Karpas-422 (cell line): ENCODE data around the gene EVI5L. TPM values are rescaled to one million over a fixed set of nuclear protein-coding genes. Genes with fewer than 3 reads are reported as not detected.
A peak's percentile ranks its signal among the peaks of the same experiment; 100 is the strongest.

ENCODE experiments used
- DNase-seq: peaks from one replicate; pipeline ENCODE4 v3.0.0-alpha.2; 2015
- H2AFZ ChIP-seq: fragments of 200-600 bp; sonication (generic); 2 replicates; pipeline ENCODE4 v1.6.1; 2014; ENCODE audit warnings: antibody characterized with exemption, low read length, mixed read lengths
- H3K27ac ChIP-seq: fragments of 200-600 bp; sonication (generic); 2 replicates; pipeline ENCODE4 v1.5.1; 2014; ENCODE audit warnings: mild to moderate bottlenecking, low read length, moderate library complexity
- H3K27me3 ChIP-seq: fragments of 200-600 bp; sonication (generic); 2 replicates; pipeline ENCODE4 v1.6.1; 2014; ENCODE audit warnings: low read length, mixed read lengths
- H3K36me3 ChIP-seq: fragments of 200-600 bp; sonication (generic); 2 replicates; pipeline ENCODE4 v1.6.1; 2014; ENCODE audit warnings: low read length, mixed read lengths; ENCODE audit not compliant: insufficient read depth
- H3K4me1 ChIP-seq: fragments of 200-600 bp; sonication (generic); 2 replicates; pipeline ENCODE4 v1.6.1; 2014; ENCODE audit warnings: mild to moderate bottlenecking, low read length, mixed read lengths
- H3K4me2 ChIP-seq: fragments of 200-600 bp; sonication (generic); 2 replicates; pipeline ENCODE4 v1.6.1; 2014; ENCODE audit warnings: low read length, low read depth, mild to moderate bottlenecking; ENCODE audit not compliant: poor library complexity, severe bottlenecking
- H3K4me3 ChIP-seq: fragments of 200-600 bp; sonication (generic); 2 replicates; pipeline ENCODE4 v1.5.1; 2014; ENCODE audit warnings: mild to moderate bottlenecking, antibody characterized with exemption, low read length, mixed read lengths
- H3K79me2 ChIP-seq: fragments of 200-600 bp; sonication (generic); 2 replicates; pipeline ENCODE4 v1.6.1; 2014; ENCODE audit warnings: mild to moderate bottlenecking, low read length, mixed read lengths
- H3K9ac ChIP-seq: fragments of 200-600 bp; sonication (generic); 2 replicates; pipeline ENCODE4 v1.6.0; 2014; ENCODE audit warnings: low read length
- H3K9me2 ChIP-seq: fragments of 200-600 bp; sonication (generic), shearing (Covaris generic); replicated peaks from 2 replicates; pipeline ENCODE4 v1.6.0; 2014; ENCODE audit warnings: mild to moderate bottlenecking, low read length, moderate library complexity; ENCODE audit not compliant: insufficient read depth
- H3K9me3 ChIP-seq: fragments of 300-700, 200-600 bp; sonication (generic); 2 replicates; pipeline ENCODE4 v1.6.1; 2014; ENCODE audit warnings: low read length, mixed read lengths
- H4K20me1 ChIP-seq: fragments of 200-600 bp; sonication (generic); 2 replicates; pipeline ENCODE4 v1.6.1; 2014; ENCODE audit warnings: mild to moderate bottlenecking, antibody characterized with exemption, low read length, low read depth; ENCODE audit not compliant: insufficient read depth
- total RNA-seq: library from RNA; depleted of rRNA; stranded (reverse); fragments of >200 nt; shearing (Covaris generic); gene quantifications from 2 replicates; pipeline ENCODE4 v1.2.3, GENCODE V29; 2014; ENCODE audit warnings: low replicate concordance

The EVI5L gene
- total RNA-seq, 1 experiment from 2014 or later = 6.0 TPM

- Histone ChIP-seq H3K9me3 (no peaks in the 10 kb centered on the region), H2AFZ (peak within 1 kb of the TSS; percentile 79; the same call in 1 of the 2 replicates), H3K36me3 (no peaks in the 10 kb centered on the region), H3K27ac (peak within 1 kb of the TSS; percentile 35; the same call in 1 of the 2 replicates), H3K4me2 (peak within 1 kb of the TSS; percentile 94), H3K9ac (peak within 1 kb of the TSS; percentile 91), H3K4me3 (peak within 1 kb of the TSS; percentile 97), H3K27me3 (no peaks in the 10 kb centered on the region), H4K20me1 (no peaks in the 10 kb centered on the region; the same call in 1 of the 2 replicates), H3K9me2 (no peaks in the 10 kb centered on the region), H3K79me2 (peaks cover 27% of the 10 kb centered on the region), H3K4me1 (peaks cover 19% of the 10 kb centered on the region)
- DNase-seq = peak; percentile 100
Measured at GRCh38 chr19:7903244-7904073, 73.4 kb downstream of the EVI5L start, which contains the start of gene MAP2K7. Gene MAP2K7 (plus strand): TSS chr19:7903877. CDS start chr19:7903945, 68 bp downstream.

GRCh38 chr19:7904074-7905020, 74.3 kb downstream of the EVI5L start:
- peaks cover 27% of the 10 kb centered on the region for H3K79me2 ChIP-seq
- H2AFZ ChIP-seq = peak overlapping the region; percentile 48; the same call in 1 of the 2 replicates
- H3K27ac ChIP-seq = peak overlapping the region; percentile 35; the same call in 1 of the 2 replicates
- no peaks in the 10 kb centered on the region; the same call in 1 of the 2 replicates for H4K20me1 ChIP-seq
- peak overlapping the region; percentile 91 for H3K9ac ChIP-seq
- H3K4me1 ChIP-seq = peaks cover 19% of the 10 kb centered on the region
- no peaks in the 10 kb centered on the region for H3K27me3 ChIP-seq
- H3K9me2 ChIP-seq = no peaks in the 10 kb centered on the region
- H3K36me3 ChIP-seq = no peaks in the 10 kb centered on the region
- H3K9me3 ChIP-seq = no peaks in the 10 kb centered on the region
- peak overlapping the region; percentile 97 for H3K4me3 ChIP-seq
- H3K4me2 ChIP-seq = peak overlapping the region; percentile 94
- DNase-seq = peak; percentile 75

- peak overlapping the region; percentile 97; the same call in 1 of the 2 replicates for H3K4me3 ChIP-seq
- no peaks in the 10 kb centered on the region for H3K27me3 ChIP-seq
- peaks cover 19% of the 10 kb centered on the region for H3K4me1 ChIP-seq
- no peak overlapping the region for H2AFZ ChIP-seq
- H3K9me3 ChIP-seq = no peaks in the 10 kb centered on the region
- H4K20me1 ChIP-seq = no peaks in the 10 kb centered on the region; the same call in 1 of the 2 replicates
- no peak for DNase-seq
- H3K9ac ChIP-seq = peak overlapping the region; percentile 91
- peaks cover 27% of the 10 kb centered on the region for H3K79me2 ChIP-seq
- H3K27ac ChIP-seq = no peak overlapping the region
- no peaks in the 10 kb centered on the region for H3K9me2 ChIP-seq
- peak overlapping the region; percentile 94 for H3K4me2 ChIP-seq
- H3K36me3 ChIP-seq = no peaks in the 10 kb centered on the region
Measured at GRCh38 chr19:7905268-7905667, 75.2 kb downstream of the EVI5L start.

- Histone ChIP-seq H3K36me3 (no peaks in the 10 kb centered on the region), H3K4me3 (no peak overlapping the region), H3K4me2 (no peak overlapping the region), H3K79me2 (peaks cover 27% of the 10 kb centered on the region), H3K27me3 (no peaks in the 10 kb centered on the region), H3K27ac (no peak overlapping the region), H4K20me1 (no peaks in the 10 kb centered on the region; the same call in 1 of the 2 replicates), H3K9me2 (no peaks in the 10 kb centered on the region), H2AFZ (no peak overlapping the region), H3K4me1 (peaks cover 19% of the 10 kb centered on the region), H3K9ac (0 out of 2 replicates have a peak overlapping the region, but pooled peaks have one; percentile 10), H3K9me3 (no peaks in the 10 kb centered on the region)
- DNase-seq = no peak
Measured at GRCh38 chr19:7905859-7906258, 75.8 kb downstream of the EVI5L start.

- Histone ChIP-seq H3K36me3 (no peaks in the 10 kb centered on the region), H3K4me2 (no peak overlapping the region), H3K9ac (no peak overlapping the region), H4K20me1 (no peaks in the 10 kb centered on the region; the same call in 1 of the 2 replicates), H3K27ac (no peak overlapping the region), H3K9me3 (no peaks in the 10 kb centered on the region), H3K27me3 (no peaks in the 10 kb centered on the region), H3K4me1 (peaks cover 19% of the 10 kb centered on the region), H3K9me2 (no peaks in the 10 kb centered on the region), H3K4me3 (no peak overlapping the region), H2AFZ (no peak overlapping the region), H3K79me2 (peaks cover 27% of the 10 kb centered on the region)
- DNase-seq = no peak
Measured at GRCh38 chr19:7907122-7907521, 77.1 kb downstream of the EVI5L start.

- Histone ChIP-seq H3K4me1 (peaks cover 17% of the 10 kb centered on the region), H3K9me3 (no peaks in the 10 kb centered on the region), H3K9me2 (no peaks in the 10 kb centered on the region), H3K36me3 (no peaks in the 10 kb centered on the region), H3K4me2 (no peak overlapping the region), H3K79me2 (peaks cover 27% of the 10 kb centered on the region), H3K9ac (no peak overlapping the region), H3K4me3 (no peak overlapping the region), H2AFZ (no peak overlapping the region), H3K27me3 (no peaks in the 10 kb centered on the region), H3K27ac (no peak overlapping the region), H4K20me1 (no peaks in the 10 kb centered on the region; the same call in 1 of the 2 replicates)
- no peak for DNase-seq
Measured at GRCh38 chr19:7907544-7907943, 77.5 kb downstream of the EVI5L start.

- no peaks in the 10 kb centered on the region; the same call in 1 of the 2 replicates for H4K20me1 ChIP-seq
- H3K9me2 ChIP-seq = no peaks in the 10 kb centered on the region
- no peak for DNase-seq
- no peaks in the 10 kb centered on the region for H3K36me3 ChIP-seq
- H3K9me3 ChIP-seq = no peaks in the 10 kb centered on the region
- no peak overlapping the region for H2AFZ ChIP-seq
- H3K4me2 ChIP-seq = no peak overlapping the region
- H3K4me1 ChIP-seq = peaks cover 11% of the 10 kb centered on the region
- no peak overlapping the region for H3K27ac ChIP-seq
- H3K27me3 ChIP-seq = no peaks in the 10 kb centered on the region
- H3K4me3 ChIP-seq = no peak overlapping the region
- H3K79me2 ChIP-seq = peaks cover 27% of the 10 kb centered on the region
- no peak overlapping the region for H3K9ac ChIP-seq
Measured at GRCh38 chr19:7908078-7908699, 78.2 kb downstream of the EVI5L start.
